ENCODE results near the gene ATAD2B.

ATAD2B gene

DNA sequence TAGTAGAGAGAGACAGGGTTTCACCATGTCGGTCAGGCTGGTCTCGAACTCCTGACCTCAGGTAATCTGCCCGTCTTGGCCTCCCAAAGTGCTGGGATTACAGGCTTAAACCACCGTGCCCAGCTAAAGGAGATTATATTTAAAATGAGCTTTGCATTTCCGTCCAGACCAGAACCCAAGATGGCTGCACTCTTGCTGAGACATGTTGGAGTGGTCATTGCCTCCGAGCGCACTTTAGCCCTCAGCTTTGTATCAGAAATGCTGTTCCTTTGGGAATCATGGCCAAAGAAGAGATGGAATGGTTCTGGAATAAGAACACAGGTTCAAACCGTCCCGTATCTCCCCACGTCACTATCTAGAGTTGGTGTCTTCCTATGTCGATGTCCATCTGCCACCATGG is 16.7 kb upstream of the ATAD2B start:
- H3K27ac ChIP-seq = no peak overlapping the region

DNA sequence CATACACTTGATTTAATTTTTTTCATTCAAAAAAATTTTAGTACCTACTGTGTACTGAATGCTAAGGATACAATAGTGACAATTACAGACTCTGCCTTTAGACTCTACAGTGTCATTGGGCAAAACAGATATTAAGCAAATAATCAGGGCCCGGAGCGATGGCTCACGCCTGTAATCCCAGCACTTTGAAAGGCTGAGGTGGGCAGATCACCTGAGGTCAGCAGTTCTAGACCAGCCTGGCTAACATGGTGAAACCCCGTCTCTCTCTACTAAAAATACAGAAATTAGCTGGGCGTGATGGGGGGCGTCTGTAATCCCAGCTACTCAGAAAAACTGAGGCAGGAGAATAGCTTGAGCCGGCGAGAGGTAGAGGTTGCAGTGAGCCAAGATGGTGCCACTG is 14.7 kb upstream of the ATAD2B start:
- peak overlapping the region; percentile 87 for H3K27ac ChIP-seq
- TF ChIP-seq, protein P1, sequence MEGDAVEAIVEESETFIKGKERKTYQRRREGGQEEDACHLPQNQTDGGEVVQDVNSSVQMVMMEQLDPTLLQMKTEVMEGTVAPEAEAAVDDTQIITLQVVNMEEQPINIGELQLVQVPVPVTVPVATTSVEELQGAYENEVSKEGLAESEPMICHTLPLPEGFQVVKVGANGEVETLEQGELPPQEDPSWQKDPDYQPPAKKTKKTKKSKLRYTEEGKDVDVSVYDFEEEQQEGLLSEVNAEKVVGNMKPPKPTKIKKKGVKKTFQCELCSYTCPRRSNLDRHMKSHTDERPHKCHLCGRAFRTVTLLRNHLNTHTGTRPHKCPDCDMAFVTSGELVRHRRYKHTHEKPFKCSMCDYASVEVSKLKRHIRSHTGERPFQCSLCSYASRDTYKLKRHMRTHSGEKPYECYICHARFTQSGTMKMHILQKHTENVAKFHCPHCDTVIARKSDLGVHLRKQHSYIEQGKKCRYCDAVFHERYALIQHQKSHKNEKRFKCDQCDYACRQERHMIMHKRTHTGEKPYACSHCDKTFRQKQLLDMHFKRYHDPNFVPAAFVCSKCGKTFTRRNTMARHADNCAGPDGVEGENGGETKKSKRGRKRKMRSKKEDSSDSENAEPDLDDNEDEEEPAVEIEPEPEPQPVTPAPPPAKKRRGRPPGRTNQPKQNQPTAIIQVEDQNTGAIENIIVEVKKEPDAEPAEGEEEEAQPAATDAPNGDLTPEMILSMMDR (conservative IDR thresholded peaks at IDR 0.05) = no peak

More for the DNA sequence above, 16.7 kb upstream of the ATAD2B start:
- TF ChIP-seq, protein P1 (conservative IDR thresholded peaks at IDR 0.05) = no peak

DNA sequence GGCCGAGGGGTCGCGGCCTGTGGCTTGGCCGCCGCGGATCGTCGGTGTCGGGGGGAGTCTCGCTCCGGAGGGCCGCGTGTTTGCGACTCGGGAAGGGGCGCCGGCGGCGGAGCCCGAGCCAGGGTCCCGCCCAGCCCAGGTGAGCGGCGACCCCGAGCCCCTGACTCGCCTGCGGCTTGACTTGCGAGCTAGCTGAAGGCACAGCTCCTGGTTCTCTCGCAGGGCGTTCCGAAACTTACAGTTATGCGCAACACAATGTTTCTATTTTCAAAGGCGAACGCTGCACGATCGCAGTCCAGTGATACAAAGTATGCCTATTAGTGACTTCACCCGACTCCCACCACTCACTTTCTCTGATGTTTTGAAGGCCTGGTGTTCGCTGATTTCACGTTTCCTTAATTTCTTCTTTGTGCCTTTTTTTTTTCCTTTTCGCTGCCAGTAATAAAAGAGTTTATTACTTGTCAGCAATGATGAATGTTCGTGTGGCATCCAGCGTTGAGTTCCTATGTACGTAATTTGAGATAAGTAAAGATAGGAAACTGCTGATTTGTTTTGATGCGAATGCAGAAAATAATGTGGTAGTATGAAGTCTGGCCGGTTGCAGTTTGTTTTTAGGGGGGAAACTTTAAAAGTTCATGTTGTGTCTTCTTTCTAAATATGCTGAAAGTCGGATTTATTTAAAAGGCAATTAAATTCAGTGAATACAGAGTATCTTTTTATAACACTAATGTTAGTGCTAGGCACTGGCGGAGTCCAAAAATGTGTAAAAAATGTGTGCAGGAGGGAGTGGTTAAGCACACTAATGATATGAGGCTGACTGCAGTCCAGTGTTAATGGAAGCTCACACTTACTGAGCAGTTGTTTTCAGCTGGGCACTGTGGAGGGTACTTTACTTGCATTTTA is 14.0 kb upstream of the ATAD2B start:
- TF ChIP-seq, protein P1 (conservative IDR thresholded peaks at IDR 0.05) = no peak
- peak overlapping the region; percentile 87 for H3K27ac ChIP-seq

- H3K27ac ChIP-seq = peak within 1 kb of the TSS; percentile 87
- TF ChIP-seq, protein P1 (conservative IDR thresholded peaks at IDR 0.05) = no peak
Measured at GRCh38 chr2:23939987-23940717, 13.2 kb upstream of the ATAD2B start, which contains the start of gene UBXN2A. TSS of gene UBXN2A (plus strand) at chr2:23940463. CDS start at chr2:23958315, 17,852 bp downstream.

DNA sequence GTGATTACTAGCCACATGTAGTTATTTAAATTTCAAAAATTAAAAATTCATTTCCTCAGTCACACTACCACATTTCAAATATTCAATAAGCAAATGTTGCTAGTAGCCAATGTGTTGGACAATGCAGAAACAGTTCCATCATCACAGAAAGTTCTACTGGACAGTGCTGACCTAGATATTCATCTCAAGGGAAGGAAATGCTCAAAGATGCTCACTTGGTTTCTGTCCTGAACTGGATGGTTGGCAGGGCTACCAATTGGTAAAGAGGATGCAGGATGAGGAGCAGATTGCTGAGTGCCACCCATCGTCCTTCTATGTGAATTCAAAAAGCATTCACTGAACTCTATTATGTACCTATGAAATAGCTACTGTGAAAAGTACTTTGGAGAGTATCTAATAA is 7.3 kb upstream of the ATAD2B start:
- H3K27ac ChIP-seq = no peak overlapping the region
- TF ChIP-seq, protein P1 (conservative IDR thresholded peaks at IDR 0.05) = no peak

GRCh38 chr2:23926290-23926749 is 603 bp downstream of the ATAD2B start:
- TF ChIP-seq, protein P1 (conservative IDR thresholded peaks at IDR 0.05) = no peak

GRCh38 chr2:23925702-23926289 is 1.1 kb downstream of the ATAD2B start:
- TF ChIP-seq, protein P1 (conservative IDR thresholded peaks at IDR 0.05) = no peak
- H3K27ac ChIP-seq = peak overlapping the region; percentile 97

More at GRCh38 chr2:23926290-23926749, 603 bp downstream of the ATAD2B start:
- peak overlapping the region; percentile 97 for H3K27ac ChIP-seq

Data from VCaP (cell line).